AG04450 (cell line): ENCODE measurements around the gene ADISSP. TPM values are rescaled to one million over a fixed set of nuclear protein-coding genes. Genes with fewer than 3 reads are reported as not detected.

Source experiments
- CTCF ChIA-PET: fragments of 300-600, 350-600 bp; formaldehyde crosslinking; extraction: SDS; loops from one replicate; lab custom pipeline; 2022; ENCODE audit warnings: antibody characterized with exemption, inconsistent platforms; lab: Charles Lee
- POLR2A ChIA-PET: fragments of 350-600 bp; formaldehyde crosslinking; extraction: SDS; loops from one replicate; lab custom pipeline; 2021; ENCODE audit warnings: antibody characterized with exemption, inconsistent platforms; lab: Yijun Ruan, JAX
- DNase-seq: peaks from one replicate; pipeline ENCODE4 v3.0.0-alpha.2; 2011; ENCODE audit warnings: low read depth, low spot score
- H3K27ac ChIP-seq: one replicate; pipeline ENCODE4 v1.5.1; 2012; ENCODE audit warnings: low read depth, low read length, control low read depth
- H3K27me3 ChIP-seq: one replicate; pipeline ENCODE4 v1.6.0; 2012; ENCODE audit warnings: low read length; ENCODE audit not compliant: control insufficient read depth, insufficient read depth
- H3K4me3 ChIP-seq: 2 replicates; pipeline ENCODE4 v1.5.1; 2011; ENCODE audit warnings: mild to moderate bottlenecking, low read depth, low read length, control low read depth
- H3K9me3 ChIP-seq: 2 replicates; pipeline ENCODE4 v1.5.1; 2012; ENCODE audit warnings: low read length; ENCODE audit not compliant: control insufficient read depth, insufficient read depth
- CTCF ChIP-seq: IDR thresholded peaks from 2 replicates; pipeline ENCODE4 v1.5.1; 2011; ENCODE audit warnings: low read depth, low read length, control low read depth, inconsistent platforms
- polyA plus RNA-seq: library from polyadenylated mRNA; depleted of rRNA; stranded (reverse); fragments of >200 nt; gene quantifications from 2 replicates; pipeline ENCODE4 v1.2.3, GENCODE V29; 2011

The ADISSP gene
- polyA plus RNA-seq, 1 experiment, result 22.6 TPM

- POLR2A ChIA-PET, result no interaction called here
- no peak for TF ChIP-seq CTCF
- Histone ChIP-seq H3K9me3 (no peaks in the 10 kb centered on the region), H3K27me3 (peaks cover 48% of the 10 kb centered on the region), H3K4me3 (no peak overlapping the region), H3K27ac (no peak overlapping the region)
- DNase-seq, result no peak
- CTCF ChIA-PET, result interaction anchor here (3.1 kb wide), 1 partner anchor 20 kb away, joined by 13 read pairs; no protein-coding TSS in a partner anchor
Measured at GRCh38 chr20:3730803-3731672, 36.5 kb downstream of the ADISSP start.

- peaks cover 48% of the 10 kb centered on the region for H3K27me3 ChIP-seq
- no peak overlapping the region for H3K4me3 ChIP-seq
- POLR2A ChIA-PET, result no interaction called here
- CTCF ChIA-PET, result no interaction called here
- TF ChIP-seq CTCF, result no peak
- DNase-seq, result no peak
- no peaks in the 10 kb centered on the region for H3K9me3 ChIP-seq
- H3K27ac ChIP-seq, result no peak overlapping the region
Measured at GRCh38 chr20:3729811-3730540, 37.6 kb downstream of the ADISSP start.

GRCh38 chr20:3729378-3729777, 38.2 kb downstream of the ADISSP start:
- H3K4me3 ChIP-seq, result no peak overlapping the region
- no peaks in the 10 kb centered on the region for H3K9me3 ChIP-seq
- no peak for DNase-seq
- ChIA-PET CTCF (no interaction called here), POLR2A (no interaction called here)
- no peak overlapping the region for H3K27ac ChIP-seq
- H3K27me3 ChIP-seq, result peaks cover 54% of the 10 kb centered on the region
- no peak for TF ChIP-seq CTCF

- no peak for TF ChIP-seq CTCF
- Histone ChIP-seq H3K9me3 (no peaks in the 10 kb centered on the region), H3K27ac (no peak overlapping the region), H3K4me3 (no peak overlapping the region), H3K27me3 (peaks cover 59% of the 10 kb centered on the region)
- ChIA-PET POLR2A (no interaction called here), CTCF (interaction anchor here (3.7 kb wide), 1 partner anchor 12 kb away, joined by 26 read pairs; no protein-coding TSS in a partner anchor)
- no peak for DNase-seq
Measured at GRCh38 chr20:3728876-3729275, 38.7 kb downstream of the ADISSP start.
